Hepatocyte (in vitro differentiated cells): ENCODE data around the gene CA5B.
"Not testable (repeated sequence)": the region's sequence is repeated elsewhere in the genome, so short reads cannot be mapped to it uniquely, and the experiment has no call there.

Experiments
- EZH2 ChIP-seq: fragments of 200-600 bp; sonication (generic); IDR thresholded peaks from 2 replicates; pipeline ENCODE4 v1.6.1; 2016; ENCODE audit warnings: antibody characterized with exemption, mild to moderate bottlenecking, borderline replicate concordance
- EZH2phosphoT487 ChIP-seq: fragments of 200-600 bp; sonication (generic); IDR thresholded peaks from one replicate; pipeline ENCODE4 v1.6.1; 2018; ENCODE audit warnings: antibody characterized with exemption, mild to moderate bottlenecking, low read depth, moderate library complexity; ENCODE audit not compliant: unreplicated experiment, severe bottlenecking
- TF ChIP-seq, protein P1 (sequence below): fragments of 200-600 bp; sonication (generic); IDR thresholded peaks from 2 replicates; pipeline ENCODE4 v1.5.1; 2016; ENCODE audit warnings: antibody characterized with exemption, mild to moderate bottlenecking; ENCODE audit not compliant: poor library complexity

DNA sequence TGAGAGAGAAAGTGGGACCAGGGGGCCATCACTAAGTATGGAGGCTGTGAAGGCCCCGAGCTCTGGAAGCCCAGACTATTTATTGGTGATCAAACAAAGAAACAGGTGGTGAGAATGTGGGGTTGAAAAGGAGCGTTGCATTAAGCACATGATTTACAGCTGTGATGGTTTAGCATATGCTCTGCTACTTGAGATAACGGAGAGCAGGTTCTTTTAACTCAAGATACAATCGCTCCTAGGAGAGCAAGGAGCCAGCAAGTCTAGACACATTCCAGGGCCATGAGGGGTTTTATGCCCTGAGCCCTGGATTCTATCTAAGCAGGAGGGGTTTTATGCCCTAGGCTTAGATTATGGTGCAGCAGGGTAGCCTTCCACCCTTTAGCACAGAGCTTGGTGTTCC is 6.7 kb upstream of the CA5B start:
- TF ChIP-seq, protein P1, sequence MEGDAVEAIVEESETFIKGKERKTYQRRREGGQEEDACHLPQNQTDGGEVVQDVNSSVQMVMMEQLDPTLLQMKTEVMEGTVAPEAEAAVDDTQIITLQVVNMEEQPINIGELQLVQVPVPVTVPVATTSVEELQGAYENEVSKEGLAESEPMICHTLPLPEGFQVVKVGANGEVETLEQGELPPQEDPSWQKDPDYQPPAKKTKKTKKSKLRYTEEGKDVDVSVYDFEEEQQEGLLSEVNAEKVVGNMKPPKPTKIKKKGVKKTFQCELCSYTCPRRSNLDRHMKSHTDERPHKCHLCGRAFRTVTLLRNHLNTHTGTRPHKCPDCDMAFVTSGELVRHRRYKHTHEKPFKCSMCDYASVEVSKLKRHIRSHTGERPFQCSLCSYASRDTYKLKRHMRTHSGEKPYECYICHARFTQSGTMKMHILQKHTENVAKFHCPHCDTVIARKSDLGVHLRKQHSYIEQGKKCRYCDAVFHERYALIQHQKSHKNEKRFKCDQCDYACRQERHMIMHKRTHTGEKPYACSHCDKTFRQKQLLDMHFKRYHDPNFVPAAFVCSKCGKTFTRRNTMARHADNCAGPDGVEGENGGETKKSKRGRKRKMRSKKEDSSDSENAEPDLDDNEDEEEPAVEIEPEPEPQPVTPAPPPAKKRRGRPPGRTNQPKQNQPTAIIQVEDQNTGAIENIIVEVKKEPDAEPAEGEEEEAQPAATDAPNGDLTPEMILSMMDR, result not testable (repeated sequence)
- TF ChIP-seq EZH2, EZH2phosphoT487: not testable (repeated sequence)
